Measurements from ENCODE around the gene TCEA3.

TCEA3 gene

GRCh38 chr1:23400324-23401114 lies 24.0 kb downstream of the TCEA3 start:
- Histone ChIP-seq H3F3A (ENCODE audit: control insufficient read depth, insufficient read depth) (no peaks in the 10 kb centered on the region), H3K27ac (ENCODE audit: low read depth, low read length) (no peak overlapping the region)
- TF ChIP-seq EZH2phosphoT487 (IDR thresholded peaks at IDR 0.05; ENCODE audit: borderline replicate concordance, low read length): no peak
- TF ChIP-seq CTCF (IDR thresholded peaks at IDR 0.05; ENCODE audit: low read depth, low read length, poor library complexity, severe bottlenecking): no peak

GRCh38 chr1:23399229-23399628 lies 25.3 kb downstream of the TCEA3 start:
- Histone ChIP-seq H3K9me2 (replicated peaks; ENCODE audit: control insufficient read depth, low read length) (no peaks in the 10 kb centered on the region), H3K27me3 (ENCODE audit: control insufficient read depth, low read length) (peaks cover 3% of the 10 kb centered on the region), H4K20me1 (ENCODE audit: control insufficient read depth, insufficient read depth, low read depth, low read length) (no peaks in the 10 kb centered on the region), H3K4me1 (ENCODE audit: control insufficient read depth, low read length) (peaks cover 5% of the 10 kb centered on the region), H3K36me3 (ENCODE audit: control insufficient read depth, low read length) (no peaks in the 10 kb centered on the region), H3F3A (ENCODE audit: control insufficient read depth, insufficient read depth) (no peaks in the 10 kb centered on the region), H3K4me3 (ENCODE audit: low read length) (no peak overlapping the region), H3K79me2 (ENCODE audit: control insufficient read depth, low read length) (no peaks in the 10 kb centered on the region), H3K9me3 (ENCODE audit: control insufficient read depth, insufficient read depth, low read length) (no peaks in the 10 kb centered on the region), H3K4me2 (ENCODE audit: low read length) (no peak overlapping the region), H3K27ac (ENCODE audit: low read depth, low read length) (no peak overlapping the region)
- TF ChIP-seq CTCF (IDR thresholded peaks at IDR 0.05; ENCODE audit: low read depth, low read length, poor library complexity, severe bottlenecking) (no peak), EZH2phosphoT487 (IDR thresholded peaks at IDR 0.05; ENCODE audit: borderline replicate concordance, low read length) (no peak)

More at GRCh38 chr1:23400324-23401114, 24.0 kb downstream of the TCEA3 start:
- H3K27me3 ChIP-seq (ENCODE audit: control insufficient read depth, low read length): peaks cover 3% of the 10 kb centered on the region
- no peaks in the 10 kb centered on the region for H3K9me3 ChIP-seq (ENCODE audit: control insufficient read depth, insufficient read depth, low read length)
- peaks cover 7% of the 10 kb centered on the region for H3K4me1 ChIP-seq (ENCODE audit: control insufficient read depth, low read length)
- H4K20me1 ChIP-seq (ENCODE audit: control insufficient read depth, insufficient read depth, low read depth, low read length): no peaks in the 10 kb centered on the region
- no peaks in the 10 kb centered on the region for H3K79me2 ChIP-seq (ENCODE audit: control insufficient read depth, low read length)
- no peak overlapping the region for H3K4me2 ChIP-seq (ENCODE audit: low read length)
- no peaks in the 10 kb centered on the region for H3K36me3 ChIP-seq (ENCODE audit: control insufficient read depth, low read length)
- no peaks in the 10 kb centered on the region for H3K9me2 ChIP-seq (replicated peaks; ENCODE audit: control insufficient read depth, low read length)
- H3K4me3 ChIP-seq (ENCODE audit: low read length): no peak overlapping the region

GRCh38 chr1:23397908-23398307 lies 26.6 kb downstream of the TCEA3 start:
- no peaks in the 10 kb centered on the region for H3K79me2 ChIP-seq (ENCODE audit: control insufficient read depth, low read length)
- peaks cover 5% of the 10 kb centered on the region for H3K27me3 ChIP-seq (ENCODE audit: control insufficient read depth, low read length)

More at GRCh38 chr1:23397908-23398307, 26.6 kb downstream of the TCEA3 start:
- Histone ChIP-seq H3K4me2 (ENCODE audit: low read length) (no peak overlapping the region), H3K27ac (ENCODE audit: low read depth, low read length) (no peak overlapping the region), H3K4me1 (ENCODE audit: control insufficient read depth, low read length) (no peaks in the 10 kb centered on the region), H3K9me2 (replicated peaks; ENCODE audit: control insufficient read depth, low read length) (no peaks in the 10 kb centered on the region), H3F3A (ENCODE audit: control insufficient read depth, insufficient read depth) (no peaks in the 10 kb centered on the region), H3K9me3 (ENCODE audit: control insufficient read depth, insufficient read depth, low read length) (no peaks in the 10 kb centered on the region), H3K4me3 (ENCODE audit: low read length) (no peak overlapping the region), H3K36me3 (ENCODE audit: control insufficient read depth, low read length) (no peaks in the 10 kb centered on the region), H4K20me1 (ENCODE audit: control insufficient read depth, insufficient read depth, low read depth, low read length) (no peaks in the 10 kb centered on the region)
- TF ChIP-seq CTCF (IDR thresholded peaks at IDR 0.05; ENCODE audit: low read depth, low read length, poor library complexity, severe bottlenecking): no peak
- no peak for TF ChIP-seq EZH2phosphoT487 (IDR thresholded peaks at IDR 0.05; ENCODE audit: borderline replicate concordance, low read length)

Measured in DOHH2 (cell line).